Activated B cell treated with CpG ODN at 0.5 μM for 24 hours (primary cell): Measurements from ENCODE around the gene CLDN5. TPM values are rescaled to one million over a fixed set of nuclear protein-coding genes. Genes with fewer than 3 reads are reported as not detected.

Experiments used
- ATAC-seq: fragments of 200-7000 bp; cut with Tn5 transposase; one replicate; pipeline ENCODE4 v1.10.0; 2021; ENCODE audit warnings: low read depth, mild to moderate bottlenecking, moderate library complexity
- CTCF ChIA-PET: fragments of 350-600 bp; sonication (Branson Sonifier 250); formaldehyde crosslinking; loops from one replicate; lab custom pipeline; 2021; ENCODE audit warnings: antibody characterized with exemption; lab: Charles Lee
- POLR2A ChIA-PET: fragments of 350-600 bp; sonication (Branson Sonifier 250); formaldehyde crosslinking; loops from one replicate; lab custom pipeline; 2021; ENCODE audit warnings: antibody characterized with exemption; lab: Charles Lee
- DNase-seq: peaks from one replicate; pipeline ENCODE4 v3.0.0; 2022
- H3K27ac Mint-ChIP-seq: one replicate; pipeline ENCODE4 v1.8.0; 2020; ENCODE audit warnings: mixed read lengths
- H3K27me3 Mint-ChIP-seq: one replicate; pipeline ENCODE4 v1.8.0; 2021; ENCODE audit warnings: mixed read lengths
- H3K36me3 Mint-ChIP-seq: one replicate; pipeline ENCODE4 v1.8.0; 2021; ENCODE audit warnings: low read depth, mixed read lengths
- H3K4me1 Mint-ChIP-seq: one replicate; pipeline ENCODE4 v1.8.0; 2021; ENCODE audit warnings: mixed read lengths
- H3K4me3 Mint-ChIP-seq: one replicate; pipeline ENCODE4 v1.8.0; 2020; ENCODE audit warnings: mild to moderate bottlenecking, mixed read lengths
- H3K9me3 Mint-ChIP-seq: one replicate; pipeline ENCODE4 v1.8.0; 2020; ENCODE audit warnings: mixed read lengths
- intact Hi-C: fragments of 100-400 bp; cut with micrococcal nuclease; formaldehyde crosslinking; loops from one replicate; pipeline ENCODE4 v1.15.1; 2024
- total RNA-seq: library from RNA; stranded (reverse); gene quantifications from 2 replicates; pipeline ENCODE4 v1.2.3, GENCODE V29; 2022
- TF ChIP-seq, protein P1 (sequence below): fragments of 200-600 bp; IDR thresholded peaks from one replicate; pipeline ENCODE4 v1.8.0; 2022; ENCODE audit warnings: antibody characterized with exemption, mild to moderate bottlenecking

Gene CLDN5
- total RNA-seq, 1 donor from 2014 or later: not detected

DNA sequence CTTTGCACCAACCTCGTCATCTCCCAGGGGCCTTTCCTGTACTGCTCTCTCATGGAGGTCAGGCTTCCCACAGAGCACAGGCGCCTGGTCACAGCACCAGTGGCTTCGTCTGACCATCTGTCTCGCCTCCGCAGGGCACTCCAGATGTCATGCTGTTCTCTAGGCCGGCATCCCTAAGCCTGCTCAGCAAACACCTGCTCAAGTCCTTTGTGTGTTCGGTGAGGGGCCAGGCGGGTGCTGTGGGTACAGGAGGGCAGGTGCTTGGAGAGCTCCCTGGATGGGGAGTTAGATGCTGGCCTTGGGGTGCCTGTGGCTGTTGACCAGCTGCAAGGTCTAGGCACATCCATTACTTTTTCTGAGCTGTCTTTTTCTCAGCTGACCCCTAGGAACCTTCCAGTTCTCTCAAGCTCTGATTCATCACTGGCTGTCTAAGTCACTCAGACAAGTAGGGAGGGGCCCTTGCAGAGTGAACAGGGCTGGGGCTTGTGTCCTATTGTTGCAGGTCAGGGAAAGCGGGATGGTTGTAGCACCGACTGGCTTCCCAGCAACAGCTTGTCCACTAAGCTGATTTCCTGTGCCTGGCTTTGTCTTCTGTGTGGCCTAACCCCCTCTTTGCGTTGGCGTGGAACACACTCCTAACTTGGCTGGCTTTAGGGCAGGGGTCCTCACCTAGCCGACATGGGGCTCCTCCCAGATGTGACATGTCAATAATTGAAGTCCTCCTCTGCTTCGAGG lies 9.2 kb downstream of the CLDN5 start:
- CTCF ChIA-PET: no interaction called here
- POLR2A ChIA-PET: no interaction called here
- no peak overlapping the region for H3K4me3 Mint-ChIP-seq
- H3K9me3 Mint-ChIP-seq: peaks cover 4% of the 10 kb centered on the region
- no peak overlapping the region for H3K27ac Mint-ChIP-seq
- TF ChIP-seq, protein P1, sequence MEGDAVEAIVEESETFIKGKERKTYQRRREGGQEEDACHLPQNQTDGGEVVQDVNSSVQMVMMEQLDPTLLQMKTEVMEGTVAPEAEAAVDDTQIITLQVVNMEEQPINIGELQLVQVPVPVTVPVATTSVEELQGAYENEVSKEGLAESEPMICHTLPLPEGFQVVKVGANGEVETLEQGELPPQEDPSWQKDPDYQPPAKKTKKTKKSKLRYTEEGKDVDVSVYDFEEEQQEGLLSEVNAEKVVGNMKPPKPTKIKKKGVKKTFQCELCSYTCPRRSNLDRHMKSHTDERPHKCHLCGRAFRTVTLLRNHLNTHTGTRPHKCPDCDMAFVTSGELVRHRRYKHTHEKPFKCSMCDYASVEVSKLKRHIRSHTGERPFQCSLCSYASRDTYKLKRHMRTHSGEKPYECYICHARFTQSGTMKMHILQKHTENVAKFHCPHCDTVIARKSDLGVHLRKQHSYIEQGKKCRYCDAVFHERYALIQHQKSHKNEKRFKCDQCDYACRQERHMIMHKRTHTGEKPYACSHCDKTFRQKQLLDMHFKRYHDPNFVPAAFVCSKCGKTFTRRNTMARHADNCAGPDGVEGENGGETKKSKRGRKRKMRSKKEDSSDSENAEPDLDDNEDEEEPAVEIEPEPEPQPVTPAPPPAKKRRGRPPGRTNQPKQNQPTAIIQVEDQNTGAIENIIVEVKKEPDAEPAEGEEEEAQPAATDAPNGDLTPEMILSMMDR: no peak
- no peaks in the 10 kb centered on the region for H3K27me3 Mint-ChIP-seq
- intact Hi-C loops: no loop called here
- no peaks in the 10 kb centered on the region for H3K4me1 Mint-ChIP-seq
- ATAC-seq: no peak
- H3K36me3 Mint-ChIP-seq: no peaks in the 10 kb centered on the region
- no peak for DNase-seq

DNA sequence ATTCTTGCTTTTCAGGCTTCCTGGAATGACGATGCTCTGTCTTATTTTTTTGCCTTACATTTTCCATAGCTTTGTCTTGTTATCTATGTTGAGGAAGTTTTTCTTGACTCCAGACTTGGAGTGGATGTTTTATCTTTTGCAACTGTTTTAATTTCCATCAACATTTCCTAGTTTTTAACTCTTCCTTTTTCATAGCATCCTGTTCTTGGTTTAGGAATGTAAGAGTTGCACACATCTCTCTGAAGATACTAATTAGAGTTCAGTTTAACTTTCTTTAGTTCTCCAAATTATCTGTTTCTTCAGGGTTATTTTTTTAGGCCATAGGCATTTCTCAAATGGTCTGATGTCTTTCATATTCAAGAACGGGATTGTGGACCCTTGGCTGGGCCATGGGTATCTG lies 10.4 kb downstream of the CLDN5 start:
- DNase-seq (no peak), ATAC-seq (no peak)
- POLR2A ChIA-PET: no interaction called here
- intact Hi-C loops: no loop called here
- Mint-ChIP-seq H3K27me3 (no peaks in the 10 kb centered on the region), H3K4me1 (no peaks in the 10 kb centered on the region), H3K9me3 (peaks cover 4% of the 10 kb centered on the region), H3K27ac (no peak overlapping the region), H3K36me3 (no peaks in the 10 kb centered on the region), H3K4me3 (no peak overlapping the region)
- TF ChIP-seq, protein P1: no peak
- CTCF ChIA-PET: no interaction called here

DNA sequence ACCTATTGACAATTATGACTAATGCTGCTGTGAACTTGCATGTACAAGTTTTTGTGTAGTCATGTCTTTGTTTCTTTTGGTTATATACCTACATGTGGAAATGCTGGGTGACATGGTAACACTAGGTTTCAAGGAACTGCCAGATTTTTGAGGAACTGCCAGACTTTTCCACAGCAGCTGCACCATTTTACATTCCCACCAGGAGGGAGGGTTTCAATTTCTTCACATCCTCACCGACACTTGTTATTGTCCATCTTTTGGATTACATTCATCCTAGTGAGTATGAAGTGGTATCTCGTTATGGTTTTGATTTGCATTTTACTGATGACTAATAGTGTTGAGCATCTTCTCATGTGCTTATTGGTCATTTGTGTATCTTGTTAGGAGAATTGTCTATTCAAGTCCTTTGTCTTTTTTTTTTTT lies 13.3 kb downstream of the CLDN5 start:
- Mint-ChIP-seq H3K36me3 (no peaks in the 10 kb centered on the region), H3K27me3 (no peaks in the 10 kb centered on the region), H3K27ac (no peak overlapping the region), H3K9me3 (peaks cover 4% of the 10 kb centered on the region), H3K4me3 (no peak overlapping the region), H3K4me1 (no peaks in the 10 kb centered on the region)
- intact Hi-C loops: no loop called here
- CTCF ChIA-PET: no interaction called here
- no peak for DNase-seq
- TF ChIP-seq, protein P1: no peak
- ATAC-seq: no peak
- POLR2A ChIA-PET: no interaction called here

DNA sequence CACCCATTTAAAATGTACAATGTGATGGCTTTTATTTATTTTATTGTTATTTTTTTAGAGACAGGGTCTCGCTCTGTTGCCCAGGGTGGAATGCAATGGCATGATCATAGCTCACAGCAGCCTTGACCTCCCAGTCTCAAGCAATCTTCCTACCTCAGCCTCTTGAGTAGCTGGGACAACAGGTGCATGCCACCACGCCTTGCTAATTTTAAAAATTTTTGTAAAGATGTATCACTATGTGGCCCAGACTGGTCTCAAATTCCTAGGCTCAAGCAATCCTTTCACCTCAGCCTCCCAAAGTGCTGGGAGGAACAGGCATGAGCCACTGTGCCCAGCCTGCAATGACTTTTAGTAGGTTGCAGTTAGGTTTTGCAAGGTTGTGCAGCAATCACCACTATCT lies 14.3 kb downstream of the CLDN5 start:
- POLR2A ChIA-PET: no interaction called here
- DNase-seq (no peak), ATAC-seq (no peak)
- Mint-ChIP-seq H3K9me3 (peaks cover 4% of the 10 kb centered on the region), H3K27ac (no peak overlapping the region), H3K4me1 (peaks cover 4% of the 10 kb centered on the region), H3K36me3 (no peaks in the 10 kb centered on the region), H3K4me3 (no peak overlapping the region), H3K27me3 (no peaks in the 10 kb centered on the region)
- intact Hi-C loops: no loop called here
- CTCF ChIA-PET: no interaction called here
- TF ChIP-seq, protein P1: no peak

DNA sequence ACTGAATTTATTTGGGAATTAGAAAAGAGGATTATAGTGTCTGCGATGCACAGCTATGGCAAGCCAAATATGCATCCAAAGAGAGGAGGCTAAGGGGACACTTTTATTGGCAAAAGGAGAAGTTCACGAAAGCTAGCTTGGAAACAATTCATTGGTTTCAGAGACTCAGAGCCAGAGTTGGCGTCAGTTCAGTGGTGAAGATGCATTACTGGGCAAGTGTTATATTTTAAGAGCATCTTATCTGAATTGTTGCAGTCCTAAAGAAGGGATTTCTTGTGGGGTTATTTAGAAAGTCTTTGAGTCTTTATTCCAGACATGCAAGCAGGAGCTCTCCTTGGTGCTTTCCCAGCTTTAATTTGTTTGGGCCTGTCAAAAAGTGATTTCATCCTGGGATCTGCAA lies 15.0 kb downstream of the CLDN5 start:
- POLR2A ChIA-PET: no interaction called here
- ATAC-seq (no peak), DNase-seq (no peak)
- CTCF ChIA-PET: no interaction called here
- Mint-ChIP-seq H3K4me1 (peaks cover 4% of the 10 kb centered on the region), H3K9me3 (peaks cover 4% of the 10 kb centered on the region), H3K36me3 (no peaks in the 10 kb centered on the region), H3K27ac (no peak overlapping the region), H3K4me3 (no peak overlapping the region), H3K27me3 (no peaks in the 10 kb centered on the region)
- intact Hi-C loops: no loop called here
- TF ChIP-seq, protein P1: no peak
